Measurements from ENCODE around the gene PHLDB1. TPM values are rescaled to one million over a fixed set of nuclear protein-coding genes. Genes with fewer than 3 reads are reported as not detected.
A peak's percentile ranks its signal among the peaks of the same experiment; 100 is the strongest.

Gene PHLDB1
- total RNA-seq, 3 donors from 2014 or later: 104 to 150 (median 109) TPM

DNA sequence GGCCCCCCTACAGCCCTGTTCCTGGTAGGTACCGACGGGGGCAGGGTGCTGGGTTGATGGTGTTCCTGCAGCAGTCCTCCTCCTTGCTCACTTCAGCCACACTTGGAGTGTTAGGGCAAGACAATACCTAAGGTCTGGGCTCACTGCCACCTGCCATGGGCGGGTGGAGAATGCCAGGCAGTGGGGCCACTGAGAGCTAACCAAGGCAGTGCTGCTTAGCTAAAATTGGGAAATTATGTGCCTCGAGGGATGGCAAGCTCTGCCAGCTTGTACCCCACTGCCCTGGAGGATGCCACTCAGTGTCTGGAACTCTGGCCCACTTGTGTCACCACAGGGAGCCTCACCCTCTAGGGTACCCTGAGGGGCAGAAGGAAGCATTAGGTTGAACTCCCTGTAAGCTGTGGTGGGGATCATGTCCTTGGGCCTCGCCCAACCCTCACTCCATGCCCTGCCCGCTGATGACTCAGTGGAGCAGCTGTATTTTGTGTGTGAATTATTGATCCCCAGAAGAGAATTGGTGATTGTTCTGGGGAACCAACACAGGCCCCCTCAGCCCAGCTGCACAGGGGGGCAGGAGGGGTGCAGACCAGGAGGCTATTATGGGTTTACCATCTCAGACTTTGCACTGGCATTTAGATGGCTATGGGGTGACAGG lies 17.7 kb downstream of the PHLDB1 start:
- Histone ChIP-seq H3K4me1 (peaks cover 10 to 15% of the 10 kb centered on the region in 2 donors), H3K9me3 (no peaks in the 10 kb centered on the region), H3K4me3 (no peak overlapping the region), H3K27ac (peak overlapping the region; percentile 29 to 52), H3K36me3 (no peaks in the 10 kb centered on the region), H3K27me3 (no peaks in the 10 kb centered on the region)
- TF ChIP-seq POLR2A (IDR thresholded peaks at IDR 0.05): no peak
- no peak for TF ChIP-seq POLR2AphosphoS5 (IDR thresholded peaks at IDR 0.05)
- TF ChIP-seq, protein P1, sequence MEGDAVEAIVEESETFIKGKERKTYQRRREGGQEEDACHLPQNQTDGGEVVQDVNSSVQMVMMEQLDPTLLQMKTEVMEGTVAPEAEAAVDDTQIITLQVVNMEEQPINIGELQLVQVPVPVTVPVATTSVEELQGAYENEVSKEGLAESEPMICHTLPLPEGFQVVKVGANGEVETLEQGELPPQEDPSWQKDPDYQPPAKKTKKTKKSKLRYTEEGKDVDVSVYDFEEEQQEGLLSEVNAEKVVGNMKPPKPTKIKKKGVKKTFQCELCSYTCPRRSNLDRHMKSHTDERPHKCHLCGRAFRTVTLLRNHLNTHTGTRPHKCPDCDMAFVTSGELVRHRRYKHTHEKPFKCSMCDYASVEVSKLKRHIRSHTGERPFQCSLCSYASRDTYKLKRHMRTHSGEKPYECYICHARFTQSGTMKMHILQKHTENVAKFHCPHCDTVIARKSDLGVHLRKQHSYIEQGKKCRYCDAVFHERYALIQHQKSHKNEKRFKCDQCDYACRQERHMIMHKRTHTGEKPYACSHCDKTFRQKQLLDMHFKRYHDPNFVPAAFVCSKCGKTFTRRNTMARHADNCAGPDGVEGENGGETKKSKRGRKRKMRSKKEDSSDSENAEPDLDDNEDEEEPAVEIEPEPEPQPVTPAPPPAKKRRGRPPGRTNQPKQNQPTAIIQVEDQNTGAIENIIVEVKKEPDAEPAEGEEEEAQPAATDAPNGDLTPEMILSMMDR (IDR thresholded peaks at IDR 0.05): no peak
- intact Hi-C loops (cut with DNase I; ENCODE audit: low total_unique reads): no loop called here
- DNase-seq (ENCODE audit: low spot score in 2 of 2): peak in 1 of 2 donors; percentile 82

GRCh38 chr11:118625976-118626375 lies 18.6 kb downstream of the PHLDB1 start:
- no peaks in the 10 kb centered on the region for H3K9me3 ChIP-seq
- intact Hi-C loops (cut with DNase I; ENCODE audit: low total_unique reads): no loop called here
- peaks cover 10 to 14% of the 10 kb centered on the region in 2 donors for H3K4me1 ChIP-seq
- no peak overlapping the region for H3K27ac ChIP-seq
- TF ChIP-seq, protein P1 (IDR thresholded peaks at IDR 0.05): no peak
- TF ChIP-seq POLR2A (IDR thresholded peaks at IDR 0.05): no peak
- no peak for TF ChIP-seq POLR2AphosphoS5 (IDR thresholded peaks at IDR 0.05)
- no peak overlapping the region for H3K4me3 ChIP-seq
- H3K27me3 ChIP-seq: no peaks in the 10 kb centered on the region
- H3K36me3 ChIP-seq: no peaks in the 10 kb centered on the region
- DNase-seq (ENCODE audit: low spot score in 2 of 2): no peak

DNA sequence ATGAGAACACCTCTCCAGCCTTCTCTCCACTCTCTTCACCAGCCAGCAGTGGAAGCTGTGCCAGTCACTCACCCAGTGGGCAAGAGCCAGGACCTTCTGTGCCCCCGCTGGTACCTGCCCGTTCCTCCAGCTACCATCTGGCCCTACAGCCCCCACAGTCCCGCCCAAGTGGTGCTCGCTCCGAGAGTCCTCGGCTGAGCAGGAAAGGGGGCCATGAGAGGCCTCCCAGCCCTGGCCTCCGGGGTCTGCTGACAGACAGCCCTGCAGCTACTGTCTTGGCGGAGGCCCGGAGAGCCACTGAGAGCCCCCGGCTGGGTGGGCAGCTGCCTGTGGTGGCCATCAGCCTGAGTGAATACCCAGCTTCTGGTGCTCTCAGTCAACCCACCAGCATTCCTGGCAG lies 20.2 kb downstream of the PHLDB1 start:
- Histone ChIP-seq H3K27me3 (no peaks in the 10 kb centered on the region), H3K9me3 (no peaks in the 10 kb centered on the region), H3K4me1 (peaks cover 0 to 9% of the 10 kb centered on the region in 2 donors), H3K4me3 (no peak overlapping the region), H3K27ac (peak overlapping the region in 1 of 2 donors; percentile 46), H3K36me3 (no peaks in the 10 kb centered on the region)
- TF ChIP-seq POLR2AphosphoS5 (IDR thresholded peaks at IDR 0.05) (no peak), POLR2A (IDR thresholded peaks at IDR 0.05) (no peak)
- TF ChIP-seq, protein P1 (IDR thresholded peaks at IDR 0.05): no peak
- no peak for DNase-seq (ENCODE audit: low spot score in 2 of 2)
- intact Hi-C loops (cut with DNase I; ENCODE audit: low total_unique reads): no loop called here

DNA sequence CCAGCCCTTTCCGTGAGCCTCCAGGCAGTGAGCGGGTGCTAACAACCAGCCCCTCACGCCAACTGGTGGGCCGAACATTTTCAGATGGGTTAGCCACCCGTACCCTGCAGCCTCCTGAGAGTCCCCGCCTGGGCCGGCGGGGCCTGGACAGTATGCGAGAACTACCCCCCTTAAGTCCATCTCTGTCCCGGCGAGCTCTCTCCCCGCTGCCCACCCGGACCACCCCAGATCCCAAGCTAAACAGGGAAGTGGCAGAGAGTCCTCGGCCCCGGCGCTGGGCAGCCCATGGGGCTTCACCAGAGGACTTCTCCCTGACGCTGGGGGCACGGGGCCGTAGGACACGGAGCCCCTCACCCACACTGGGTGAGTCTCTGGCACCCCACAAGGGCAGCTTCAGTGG lies 20.6 kb downstream of the PHLDB1 start:
- H3K36me3 ChIP-seq: no peaks in the 10 kb centered on the region

GRCh38 chr11:118628432-118628831 lies 21.0 kb downstream of the PHLDB1 start:
- no peak for TF ChIP-seq POLR2A (IDR thresholded peaks at IDR 0.05)
- TF ChIP-seq POLR2AphosphoS5 (IDR thresholded peaks at IDR 0.05): no peak
- TF ChIP-seq, protein P1 (IDR thresholded peaks at IDR 0.05): no peak
- Histone ChIP-seq H3K27ac (peak overlapping the region in 1 of 2 donors; percentile 46), H3K4me3 (no peak overlapping the region), H3K4me1 (peaks cover 0 to under 1% of the 10 kb centered on the region in 2 donors), H3K9me3 (no peaks in the 10 kb centered on the region), H3K36me3 (no peaks in the 10 kb centered on the region), H3K27me3 (no peaks in the 10 kb centered on the region)
- DNase-seq (ENCODE audit: low spot score in 2 of 2): no peak
- intact Hi-C loops (cut with DNase I; ENCODE audit: low total_unique reads): no loop called here

More for the DNA sequence above, 20.6 kb downstream of the PHLDB1 start:
- DNase-seq (ENCODE audit: low spot score in 2 of 2): no peak
- Histone ChIP-seq H3K4me3 (no peak overlapping the region), H3K4me1 (peaks cover 0 to 5% of the 10 kb centered on the region in 2 donors), H3K27ac (peak overlapping the region in 1 of 2 donors; percentile 46), H3K27me3 (no peaks in the 10 kb centered on the region), H3K9me3 (no peaks in the 10 kb centered on the region)
- intact Hi-C loops (cut with DNase I; ENCODE audit: low total_unique reads): no loop called here
- no peak for TF ChIP-seq POLR2AphosphoS5 (IDR thresholded peaks at IDR 0.05)
- TF ChIP-seq, protein P1 (IDR thresholded peaks at IDR 0.05): no peak
- TF ChIP-seq POLR2A (IDR thresholded peaks at IDR 0.05): no peak

Data from breast epithelium (tissue), 4 donors.